Pons (tissue), 1 donor: Measurements from ENCODE around the gene MBD3L2B.
"Not testable (repeated sequence)": the region's sequence is repeated elsewhere in the genome, so short reads cannot be mapped to it uniquely, and the experiment has no call there.

Source experiments
- DNase-seq: peaks from one replicate; pipeline ENCODE4 v3.0.0-alpha.2; 2016; ENCODE audit warnings: low spot score

Gene MBD3L2B

DNA sequence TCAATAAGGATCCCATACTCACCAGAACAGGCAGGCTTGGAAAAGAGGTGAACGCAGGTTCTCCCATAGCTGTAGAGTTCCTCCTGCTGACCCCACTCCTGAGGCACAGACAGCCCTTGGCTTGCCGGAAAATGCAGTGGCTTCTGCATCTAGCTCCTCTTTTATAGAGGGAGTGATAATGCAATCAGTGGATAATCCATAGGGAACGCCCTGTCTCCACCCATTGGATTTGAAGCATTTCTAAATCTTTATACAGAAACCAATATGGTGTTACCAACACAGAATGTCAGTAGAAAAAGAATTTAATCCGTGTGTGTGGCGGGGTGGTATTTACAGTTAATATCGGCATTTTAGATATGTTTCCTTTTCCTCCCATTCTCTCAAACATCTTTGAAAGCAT is at the start of gene MBD3L2B:
Gene MBD3L2B (minus strand): TSS at position 101 of the 400 bp plus-strand sequence. CDS start 34 bp downstream, at position 67.
- DNase-seq, result not testable (repeated sequence)

GRCh38 chr19:7069904-7070226 is 48.6 kb upstream of the MBD3L2B start:
- peak; percentile 8 for DNase-seq

DNA sequence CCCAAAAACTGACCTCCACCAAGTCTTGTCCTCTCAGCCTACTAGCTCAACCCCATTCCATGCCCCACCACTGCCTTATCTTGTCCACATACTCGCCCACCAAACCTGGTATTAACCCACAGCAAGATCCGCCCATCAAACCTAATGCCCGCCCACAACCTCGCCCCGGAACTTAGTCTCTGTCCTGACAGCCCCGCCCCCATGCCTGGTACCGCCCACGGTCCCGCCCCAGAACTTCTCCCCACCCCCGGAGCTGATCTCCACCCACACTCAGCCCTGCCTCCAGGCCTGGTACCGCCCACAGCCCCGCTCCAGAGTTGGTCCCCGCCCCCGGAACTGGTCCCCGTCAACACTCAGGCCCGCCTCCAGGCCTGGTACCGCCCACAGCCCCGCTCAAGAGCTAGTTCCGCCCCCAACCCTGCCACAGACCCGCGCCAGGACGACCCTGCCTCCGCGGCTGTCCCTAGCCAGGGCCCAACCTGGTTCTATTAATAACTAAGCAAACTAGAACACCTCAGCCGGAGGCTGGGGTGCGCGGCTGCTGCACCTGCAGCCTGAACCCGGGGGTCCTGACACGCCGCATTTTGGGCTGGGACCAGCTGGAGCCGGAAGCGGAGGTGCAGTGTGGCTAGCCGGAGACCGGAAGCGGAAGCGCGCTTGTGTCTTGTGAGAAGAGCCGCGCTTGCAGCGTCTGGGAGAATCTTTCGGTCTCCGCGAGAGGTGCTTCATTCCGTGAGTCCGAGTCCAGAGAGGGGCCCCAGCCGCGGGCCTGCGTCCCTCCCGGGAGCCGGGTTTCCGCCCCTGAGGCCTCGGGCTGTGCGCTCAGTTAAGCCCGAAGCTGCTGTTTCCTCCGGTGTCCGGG is 48.0 kb upstream of the MBD3L2B start, which contains the start of gene ZNF557:
Gene ZNF557 (plus strand): TSS at position 662 of the 862 bp plus-strand sequence. CDS start 5,372 bp downstream, outside the sequence.
- peak; percentile 95 for DNase-seq

DNA sequence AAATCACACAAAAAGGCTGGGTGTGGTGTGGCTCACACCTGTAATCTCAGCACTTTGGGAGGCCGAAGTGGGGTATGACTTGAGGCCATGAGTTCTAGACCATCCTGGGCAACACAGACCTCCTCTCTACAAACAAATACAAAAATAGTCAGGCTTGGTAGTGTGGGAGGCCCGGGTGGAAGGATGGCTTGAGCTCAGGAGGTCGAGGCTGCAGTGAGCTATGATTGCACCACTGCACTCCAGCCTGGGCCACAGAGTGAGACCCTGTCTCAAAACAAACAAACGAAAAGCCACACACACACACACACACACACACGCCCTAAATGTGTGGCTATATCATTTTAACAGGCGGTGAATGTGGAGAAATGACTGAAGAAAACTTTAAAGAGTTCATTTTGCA is 47.4 kb upstream of the MBD3L2B start:
- DNase-seq, result no peak

GRCh38 chr19:7067716-7068115 is 46.5 kb upstream of the MBD3L2B start:
- DNase-seq, result no peak

DNA sequence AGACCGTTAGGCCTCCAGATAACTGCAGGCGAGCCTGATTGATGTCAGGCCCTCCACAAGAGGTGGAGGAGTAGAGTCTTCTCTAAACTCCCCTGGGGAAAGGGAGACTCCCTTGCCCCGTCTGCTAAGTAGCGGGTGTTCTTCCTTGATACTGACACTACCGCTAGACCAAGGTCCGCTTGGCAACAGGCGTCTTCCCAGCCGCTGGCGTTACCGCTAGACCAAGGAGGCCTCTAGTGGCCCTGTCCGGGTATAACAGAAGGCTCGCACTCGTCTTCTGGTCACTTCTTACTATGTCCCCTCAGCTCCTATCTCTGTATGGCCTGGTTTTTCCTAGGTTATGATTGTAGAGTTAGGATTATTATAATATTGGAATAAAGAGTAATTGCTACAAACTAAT is 45.9 kb upstream of the MBD3L2B start:
- DNase-seq, result not testable (repeated sequence)

DNA sequence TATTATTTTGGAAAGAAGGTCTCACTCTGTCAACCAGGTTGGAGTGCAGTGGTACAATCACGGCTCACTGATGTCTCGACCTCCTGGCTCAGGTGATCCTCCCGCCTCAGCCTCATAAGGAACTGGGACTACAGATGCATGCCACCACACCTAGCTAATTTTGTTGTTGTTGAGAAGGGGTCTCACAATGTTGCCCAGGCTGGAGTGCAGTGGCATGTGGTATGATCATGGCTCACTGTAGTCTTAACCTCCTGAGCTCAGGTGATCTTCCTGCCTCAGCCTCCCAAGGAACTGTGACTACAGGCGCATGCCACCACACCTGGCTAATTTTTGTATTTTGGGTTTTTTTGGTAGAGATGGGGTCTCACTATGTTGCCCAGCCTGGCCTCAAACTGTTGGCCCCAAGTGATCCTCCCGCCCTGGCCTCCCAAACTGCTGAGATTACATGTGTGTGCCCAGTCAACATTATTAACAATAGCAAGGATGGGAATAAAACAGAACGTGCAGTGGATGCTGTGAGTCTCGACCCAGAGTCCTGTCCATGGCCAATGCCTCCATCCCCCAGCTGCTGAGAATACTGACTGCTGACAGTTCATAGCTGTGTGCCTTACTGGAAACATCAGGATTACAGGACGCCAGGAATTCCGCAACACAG is 42.7 kb upstream of the MBD3L2B start:
- no peak for DNase-seq

DNA sequence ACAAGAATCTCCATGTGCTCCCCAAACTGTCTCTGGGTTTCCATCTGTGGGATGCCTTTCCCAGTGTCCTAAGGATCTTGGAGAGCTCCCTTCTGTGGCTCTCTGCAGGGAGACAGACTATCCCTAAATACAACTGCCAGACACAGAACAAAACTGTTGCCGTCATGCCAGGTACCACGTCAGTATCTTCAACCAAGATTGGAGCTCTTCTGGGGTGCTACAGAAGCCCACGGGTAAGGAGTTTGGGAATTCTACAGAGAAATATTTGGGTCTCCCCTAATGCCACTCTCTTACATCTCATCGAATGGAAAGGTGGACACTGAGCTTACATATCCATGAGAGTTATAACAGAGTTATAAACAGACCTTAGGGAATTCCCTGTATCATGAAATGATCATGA is 42.1 kb upstream of the MBD3L2B start:
- no peak for DNase-seq

- DNase-seq, result not testable (repeated sequence)
Observed at GRCh38 chr19:7059977-7060376, 38.7 kb upstream of the MBD3L2B start.

DNA sequence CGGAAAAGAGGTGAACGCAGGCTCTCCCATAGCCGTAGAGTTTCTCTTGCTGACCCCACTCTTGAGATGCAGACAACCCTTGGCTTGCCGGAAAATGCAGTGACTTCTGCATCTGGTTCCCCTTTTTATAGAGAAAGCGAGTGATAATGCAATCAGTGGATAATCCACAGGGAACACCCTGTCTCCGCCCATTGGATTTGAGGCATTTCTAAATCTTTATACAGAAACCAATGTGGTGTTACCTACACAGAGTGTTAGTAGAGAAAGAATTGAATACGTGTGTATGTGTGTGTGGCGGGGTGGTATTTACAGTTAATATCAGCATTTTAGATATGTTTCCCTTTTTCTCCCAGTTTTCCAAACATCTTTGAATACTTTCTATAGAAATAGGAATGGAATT is 37.3 kb upstream of the MBD3L2B start, which contains the start of gene MBD3L3:
Gene MBD3L3 (minus strand): TSS at position 101 of the 400 bp plus-strand sequence. CDS start 71 bp downstream, at position 30.
- DNase-seq, result not testable (repeated sequence)

- not testable (repeated sequence) for DNase-seq
Observed at GRCh38 chr19:7056371-7056770, 35.1 kb upstream of the MBD3L2B start.

DNA sequence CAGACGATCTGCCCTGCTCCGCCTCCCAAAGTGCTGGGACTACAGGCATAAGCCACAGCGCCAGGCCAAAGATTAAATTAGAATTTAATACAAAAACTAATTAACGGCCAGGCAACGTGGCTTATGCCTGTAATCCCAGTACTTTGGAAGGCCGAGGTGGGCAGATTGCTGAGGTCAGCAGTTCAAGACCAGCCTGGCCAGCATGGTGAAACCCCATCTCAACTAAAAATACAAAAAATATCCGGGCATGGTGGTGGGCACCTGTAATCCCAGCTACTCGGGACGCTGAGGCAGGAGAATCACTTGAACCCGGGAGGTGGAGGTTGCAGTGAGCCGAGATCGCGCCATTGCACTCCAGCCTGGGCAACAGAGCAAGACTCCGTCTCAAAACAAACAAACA is 34.4 kb upstream of the MBD3L2B start:
- DNase-seq, result not testable (repeated sequence)

- not testable (repeated sequence) for DNase-seq
Observed at GRCh38 chr19:7054635-7055368, 33.6 kb upstream of the MBD3L2B start.

DNA sequence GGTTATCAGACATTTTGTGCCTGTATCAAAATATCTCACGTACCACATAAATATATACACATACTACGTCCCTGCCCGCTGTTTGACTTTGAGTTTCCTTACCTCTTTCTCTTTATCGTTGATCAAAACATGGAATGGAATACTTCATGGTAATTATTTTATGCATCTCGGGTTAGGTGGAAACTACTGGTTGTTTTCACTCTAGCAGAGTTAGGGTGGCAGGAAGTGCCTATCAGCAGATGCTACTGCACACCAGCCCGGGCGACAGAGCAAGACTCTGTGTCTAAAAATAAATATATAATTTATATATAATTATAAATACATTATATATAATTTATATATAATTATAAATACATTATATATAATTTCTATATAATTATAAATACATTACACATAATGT is 31.7 kb upstream of the MBD3L2B start:
- DNase-seq, result not testable (repeated sequence)

DNA sequence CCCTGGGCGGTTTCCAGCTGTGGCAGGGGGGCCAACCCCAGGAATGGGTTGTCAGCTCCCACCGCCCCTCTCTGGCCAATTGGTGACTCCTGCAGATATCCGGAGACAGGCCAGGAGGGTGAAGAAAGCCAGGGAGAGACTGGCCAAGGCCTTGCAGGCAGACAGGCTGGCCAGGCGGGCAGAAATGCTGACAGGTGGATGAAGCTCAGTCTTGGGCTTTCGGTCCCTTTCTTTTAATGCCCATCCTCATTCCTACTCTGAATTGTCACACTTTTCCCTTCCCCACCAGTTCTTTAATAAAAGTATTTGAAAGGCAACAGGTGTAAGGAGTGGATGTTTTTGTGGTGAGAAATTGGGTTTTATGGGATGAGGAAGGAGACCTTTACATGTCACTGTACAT is 30.2 kb upstream of the MBD3L2B start:
- not testable (repeated sequence) for DNase-seq

DNA sequence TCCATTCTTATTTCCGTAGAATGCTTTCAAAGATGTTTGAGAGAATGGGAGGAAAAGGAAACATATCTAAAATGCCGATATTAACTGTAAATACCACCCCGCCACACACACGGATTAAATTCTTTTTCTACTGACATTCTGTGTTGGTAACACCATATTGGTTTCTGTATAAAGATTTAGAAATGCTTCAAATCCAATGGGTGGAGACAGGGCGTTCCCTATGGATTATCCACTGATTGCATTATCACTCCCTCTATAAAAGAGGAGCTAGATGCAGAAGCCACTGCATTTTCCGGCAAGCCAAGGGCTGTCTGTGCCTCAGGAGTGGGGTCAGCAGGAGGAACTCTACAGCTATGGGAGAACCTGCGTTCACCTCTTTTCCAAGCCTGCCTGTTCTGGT is 27.8 kb upstream of the MBD3L2B start, which contains the start of gene MBD3L2:
Gene MBD3L2 (plus strand): TSS at position 301 of the 400 bp plus-strand sequence. CDS start 53 bp downstream, at position 354.
- not testable (repeated sequence) for DNase-seq

DNA sequence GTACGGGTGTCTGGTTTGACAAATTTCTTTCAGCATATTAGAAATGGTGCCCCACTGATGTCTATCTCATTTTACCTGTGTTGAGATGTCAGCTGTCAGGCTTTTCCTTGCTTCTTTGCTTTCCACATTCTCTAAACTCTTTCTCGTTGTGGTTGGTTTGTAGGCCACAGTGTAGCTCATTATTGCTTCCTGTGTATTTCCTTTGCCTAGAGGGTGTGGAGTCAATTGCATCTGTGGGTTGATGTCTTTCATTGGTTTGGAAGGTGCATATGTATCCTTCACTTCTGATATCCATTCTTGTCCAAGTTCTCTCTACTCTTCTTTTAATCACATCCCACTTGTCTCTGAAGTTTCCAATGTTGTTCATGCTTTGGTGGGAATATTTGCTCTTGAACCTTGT is 20.3 kb upstream of the MBD3L2B start:
- DNase-seq, result not testable (repeated sequence)

DNA sequence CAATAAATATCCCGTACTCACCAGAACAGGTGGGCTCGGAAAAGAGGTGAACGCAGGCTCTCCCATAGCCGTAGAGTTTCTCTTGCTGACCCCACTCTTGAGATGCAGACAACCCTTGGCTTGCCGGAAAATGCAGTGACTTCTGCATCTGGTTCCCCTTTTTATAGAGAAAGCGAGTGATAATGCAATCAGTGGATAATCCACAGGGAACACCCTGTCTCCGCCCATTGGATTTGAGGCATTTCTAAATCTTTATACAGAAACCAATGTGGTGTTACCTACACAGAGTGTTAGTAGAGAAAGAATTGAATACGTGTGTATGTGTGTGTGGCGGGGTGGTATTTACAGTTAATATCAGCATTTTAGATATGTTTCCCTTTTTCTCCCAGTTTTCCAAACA is 18.8 kb upstream of the MBD3L2B start, which contains the start of gene MBD3L4:
Gene MBD3L4 (minus strand): TSS at position 101 of the 400 bp plus-strand sequence. CDS start 35 bp downstream, at position 66.
- not testable (repeated sequence) for DNase-seq

DNA sequence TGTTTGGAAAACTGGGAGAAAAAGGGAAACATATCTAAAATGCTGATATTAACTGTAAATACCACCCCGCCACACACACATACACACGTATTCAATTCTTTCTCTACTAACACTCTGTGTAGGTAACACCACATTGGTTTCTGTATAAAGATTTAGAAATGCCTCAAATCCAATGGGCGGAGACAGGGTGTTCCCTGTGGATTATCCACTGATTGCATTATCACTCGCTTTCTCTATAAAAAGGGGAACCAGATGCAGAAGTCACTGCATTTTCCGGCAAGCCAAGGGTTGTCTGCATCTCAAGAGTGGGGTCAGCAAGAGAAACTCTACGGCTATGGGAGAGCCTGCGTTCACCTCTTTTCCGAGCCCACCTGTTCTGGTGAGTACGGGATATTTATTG is 9.0 kb upstream of the MBD3L2B start, which contains the start of gene MBD3L5:
Gene MBD3L5 (plus strand): TSS at position 301 of the 400 bp plus-strand sequence. CDS start 34 bp downstream, at position 335.
- not testable (repeated sequence) for DNase-seq

- DNase-seq, result not testable (repeated sequence)
Observed at GRCh38 chr19:7028790-7029189, 7.6 kb upstream of the MBD3L2B start.

GRCh38 chr19:7018828-7019227 is 2.4 kb downstream of the MBD3L2B start:
- DNase-seq, result no peak

GRCh38 chr19:7013678-7014077 is 7.6 kb downstream of the MBD3L2B start:
- peak; percentile 67 for DNase-seq
